Common myeloid progenitor, CD34-positive (primary cell): Measurements from ENCODE around the gene ZDHHC14.
A peak's percentile ranks its signal among the peaks of the same experiment; 100 is the strongest.
"Not testable (repeated sequence)": the region's sequence is repeated elsewhere in the genome, so short reads cannot be mapped to it uniquely, and the experiment has no call there.

ENCODE experiments used
- CTCF ChIA-PET: fragments of 350-600 bp; sonication (Branson Sonifier 250); formaldehyde crosslinking; loops from one replicate; lab custom pipeline; 2021; ENCODE audit warnings: antibody characterized with exemption; lab: Charles Lee
- POLR2A ChIA-PET: fragments of 350-600 bp; sonication (Branson Sonifier 250); formaldehyde crosslinking; loops from one replicate; lab custom pipeline; 2021; ENCODE audit warnings: antibody characterized with exemption; lab: Charles Lee
- DNase-seq, 3 donors: peaks; one replicate each; pipeline versions ENCODE4 v3.0.0 to v3.0.0-alpha.2; 2013
- H3K27ac ChIP-seq, 2 experiments: 1 replicate in 1 of 2; 2 replicates in 1 of 2; pipeline ENCODE4 v1.7.0; 2013; ENCODE audit warnings: inconsistent platforms in 2 of 2, low read length in 2 of 2, mild to moderate bottlenecking in 2 of 2, low read depth in 1 of 2, moderate library complexity in 1 of 2; ENCODE audit not compliant: severe bottlenecking in 2 of 2, insufficient read depth in 1 of 2, poor library complexity in 1 of 2
- H3K27me3 ChIP-seq, 5 experiments: replicated peaks in 2 of 5; 1 replicate in 3 of 5; 2 replicates in 2 of 5; pipeline versions ENCODE4 v1.6.1 to v1.7.0; 2013; ENCODE audit warnings: low read length in 4 of 5, mild to moderate bottlenecking in 2 of 5, moderate library complexity in 2 of 5, inconsistent platforms in 1 of 5; ENCODE audit not compliant: insufficient read depth in 5 of 5, control insufficient read depth in 4 of 5
- H3K36me3 ChIP-seq, 4 experiments: 1 replicate in 2 of 4; 2 replicates in 2 of 4; pipeline versions ENCODE4 v1.6.1 to v1.7.0; 2013; ENCODE audit warnings: low read length in 3 of 4, control low read depth in 1 of 4, mild to moderate bottlenecking in 1 of 4; ENCODE audit not compliant: control insufficient read depth in 4 of 4, insufficient read depth in 4 of 4
- H3K4me1 ChIP-seq, 4 experiments: 1 replicate in 3 of 4; 2 replicates in 1 of 4; pipeline versions ENCODE4 v1.6.1 to v1.7.1; 2013; ENCODE audit warnings: low read length in 3 of 4, mild to moderate bottlenecking in 3 of 4, control low read depth in 1 of 4, inconsistent platforms in 1 of 4, moderate library complexity in 1 of 4; ENCODE audit not compliant: control insufficient read depth in 4 of 4, insufficient read depth in 4 of 4; ENCODE audit errors: control extremely low read depth in 1 of 4
- H3K4me3 ChIP-seq, 7 experiments: 1 replicate in 4 of 7; 2 replicates in 3 of 7; pipeline versions ENCODE4 v1.5.1 to v1.7.0; 2013; ENCODE audit warnings: mild to moderate bottlenecking in 7 of 7, low read length in 6 of 7, moderate library complexity in 6 of 7, inconsistent platforms in 2 of 7, low read depth in 2 of 7, control low read depth in 1 of 7; ENCODE audit not compliant: insufficient read depth in 4 of 7, control insufficient read depth in 1 of 7; ENCODE audit errors: extremely low read depth in 1 of 7
- H3K9me3 ChIP-seq, 5 experiments: 1 replicate in 4 of 5; 2 replicates in 1 of 5; pipeline versions ENCODE4 v1.6.1 to v1.7.1; 2013; ENCODE audit warnings: low read length in 4 of 5, mild to moderate bottlenecking in 2 of 5, inconsistent platforms in 1 of 5, low read depth in 1 of 5, moderate library complexity in 1 of 5; ENCODE audit not compliant: control insufficient read depth in 4 of 5, insufficient read depth in 2 of 5; ENCODE audit errors: control extremely low read depth in 1 of 5
- WGBS: methylation state at CpG from one replicate; pipeline ENCODE4 v1.1.5; 2013; ENCODE audit not compliant: insufficient coverage; 5-methylcytosine and 5-hydroxymethylcytosine counted together

The ZDHHC14 gene

GRCh38 chr6:157459327-157459726, 78.3 kb downstream of the ZDHHC14 start:
- H3K27me3 ChIP-seq: no peaks in the 10 kb centered on the region
- CTCF ChIA-PET: interaction anchor here (0.8 to 1.7 kb wide), 5 partner anchors 11 to 155 kb away, joined by 3 to 7 read pairs (median 4); no protein-coding TSS in a partner anchor
- H3K27ac ChIP-seq: no peak overlapping the region
- DNase-seq: no peak
- H3K4me3 ChIP-seq: no peak overlapping the region
- no peaks in the 10 kb centered on the region for H3K36me3 ChIP-seq
- WGBS: 88% methylated on average over 5 of the region's 5 CpGs
- no peaks in the 10 kb centered on the region for H3K9me3 ChIP-seq
- peaks cover 2 to 46% (median 37%) of the 10 kb centered on the region in 4 experiments for H3K4me1 ChIP-seq
- POLR2A ChIA-PET: no interaction called here

GRCh38 chr6:157460182-157460999, 79.4 kb downstream of the ZDHHC14 start:
- POLR2A ChIA-PET: no interaction called here
- peak overlapping the region in 1 of 7 experiments; percentile 3 for H3K4me3 ChIP-seq

GRCh38 chr6:157461000-157461915, 80.3 kb downstream of the ZDHHC14 start:
- ChIA-PET CTCF (interaction anchor here (0.9 to 3.4 kb wide), 23 partner anchors 11 to 210 kb away, joined by 3 to 22 read pairs (median 4); no protein-coding TSS in a partner anchor), POLR2A (interaction anchor here (0.7 kb wide), 1 partner anchor 77 kb away, joined by 3 read pairs; no protein-coding TSS in a partner anchor)
- WGBS: 17% methylated on average over 16 of the region's 17 CpGs
- Histone ChIP-seq H3K4me1 (peaks cover 2 to 39% (median 31%) of the 10 kb centered on the region in 4 experiments), H3K27ac (no peak overlapping the region), H3K36me3 (no peaks in the 10 kb centered on the region), H3K4me3 (peak overlapping the region in 2 of 7 experiments; percentile 21 to 36), H3K27me3 (no peaks in the 10 kb centered on the region), H3K9me3 (no peaks in the 10 kb centered on the region)
- peak; percentile 76 to 94 (median 88) for DNase-seq

More at GRCh38 chr6:157460182-157460999, 79.4 kb downstream of the ZDHHC14 start:
- WGBS: 80% methylated on average over 9 of the region's 9 CpGs
- peaks cover 2 to 45% (median 35%) of the 10 kb centered on the region in 4 experiments for H3K4me1 ChIP-seq
- no peaks in the 10 kb centered on the region for H3K36me3 ChIP-seq
- no peaks in the 10 kb centered on the region for H3K9me3 ChIP-seq
- H3K27me3 ChIP-seq: no peaks in the 10 kb centered on the region
- DNase-seq: no peak
- CTCF ChIA-PET: interaction anchor here (0.6 to 2.9 kb wide), 8 partner anchors 10 to 211 kb away, joined by 3 to 7 read pairs (median 3); no protein-coding TSS in a partner anchor
- no peak overlapping the region for H3K27ac ChIP-seq

GRCh38 chr6:157462956-157463742, 82.2 kb downstream of the ZDHHC14 start:
- Histone ChIP-seq H3K4me1 (peaks cover 2 to 29% (median 23%) of the 10 kb centered on the region in 4 experiments), H3K36me3 (no peaks in the 10 kb centered on the region), H3K27me3 (no peaks in the 10 kb centered on the region), H3K27ac (no peak overlapping the region), H3K9me3 (no peaks in the 10 kb centered on the region), H3K4me3 (no peak overlapping the region)
- WGBS: 95% methylated on average over 4 of the region's 6 CpGs
- POLR2A ChIA-PET: no interaction called here
- CTCF ChIA-PET: interaction anchor here (0.6 to 3.4 kb wide), 15 partner anchors 9 to 293 kb away, joined by 3 to 22 read pairs (median 4); no protein-coding TSS in a partner anchor
- no peak for DNase-seq

- WGBS: 100% methylated on average over 2 of the region's 4 CpGs
- POLR2A ChIA-PET, H3K9me3 ChIP-seq, DNase-seq, H3K27me3 ChIP-seq, H3K4me3 ChIP-seq, H3K27ac ChIP-seq, H3K36me3 ChIP-seq: not testable (repeated sequence)
- CTCF ChIA-PET: interaction anchor here (1.1 to 3.4 kb wide), 7 partner anchors 9 to 148 kb away, joined by 3 to 22 read pairs (median 7); no protein-coding TSS in a partner anchor
- H3K4me1 ChIP-seq: peaks cover 2 to 29% (median 23%) of the 10 kb centered on the region in 4 experiments
These were observed 82.7 kb downstream of the ZDHHC14 start for GRCh38 chr6:157463743-157464135.
